IMR-90 (cell line): ENCODE measurements around the gene AKR7A2. TPM values are rescaled to one million over a fixed set of nuclear protein-coding genes. Genes with fewer than 3 reads are reported as not detected.

Experiments
- ATAC-seq: fragments of 200-7000 bp; cut with Tn5 transposase; 2 replicates; pipeline ENCODE4 v1.9.1; 2020; ENCODE audit warnings: low read depth, mild to moderate bottlenecking, moderate library complexity
- BruUV-seq: library from RNA; stranded (reverse); fragments of 400-500 nt; replicated peaks from 2 replicates; lab custom pipeline; 2021; lab: Mats Ljungman, UMichigan
- CTCF ChIA-PET: fragments of 300-600 bp; formaldehyde crosslinking; extraction: SDS; loops from one replicate; lab custom pipeline; 2021; ENCODE audit warnings: antibody characterized with exemption; lab: Yijun Ruan, JAX
- POLR2A ChIA-PET: fragments of 300-600 bp; sonication (Branson Sonifier 250); formaldehyde crosslinking; loops from one replicate; lab custom pipeline; 2022; ENCODE audit warnings: antibody characterized with exemption; ENCODE audit not compliant: unreplicated experiment; lab: Charles Lee
- DNase-seq: peaks from one replicate; pipeline ENCODE4 v3.0.0; 2013
- H2AFZ ChIP-seq: replicated peaks from 2 replicates; pipeline ENCODE3; 2013; ENCODE audit warnings: low read length, mild to moderate bottlenecking; ENCODE audit not compliant: poor library complexity
- H2AK5ac ChIP-seq: 2 replicates; pipeline ENCODE4 v1.6.1; 2013; ENCODE audit warnings: low read depth, low read length, inconsistent platforms
- H2AK9ac ChIP-seq: replicated peaks from 2 replicates; pipeline ENCODE3; 2013; ENCODE audit warnings: mild to moderate bottlenecking, low read depth, low read length, moderate library complexity; ENCODE audit not compliant: poor library complexity
- H2BK120ac ChIP-seq: 2 replicates; pipeline ENCODE4 v1.6.1; 2013; ENCODE audit warnings: low read depth, low read length, inconsistent platforms
- H2BK15ac ChIP-seq: 3 replicates; pipeline ENCODE4 v1.6.1; 2013; ENCODE audit warnings: low read depth, low read length, inconsistent platforms
- H2BK20ac ChIP-seq: 2 replicates; pipeline ENCODE4 v1.6.1; 2013; ENCODE audit warnings: low read depth, mild to moderate bottlenecking, inconsistent platforms, low read length, moderate library complexity
- H2BK5ac ChIP-seq: 2 replicates; pipeline ENCODE4 v1.6.1; 2013; ENCODE audit warnings: mild to moderate bottlenecking, low read depth, low read length, inconsistent platforms; ENCODE audit not compliant: poor library complexity, severe bottlenecking
- H3K14ac ChIP-seq: replicated peaks from 2 replicates; pipeline ENCODE4 v1.6.1; 2013; ENCODE audit warnings: low read depth, low read length, inconsistent platforms
- H3K18ac ChIP-seq: 2 replicates; pipeline ENCODE4 v1.6.1; 2013; ENCODE audit warnings: low read depth, low read length, control low read depth
- H3K23ac ChIP-seq: 2 replicates; pipeline ENCODE4 v1.6.1; 2013; ENCODE audit warnings: low read depth, low read length, inconsistent platforms
- H3K27ac ChIP-seq: 2 replicates; pipeline ENCODE4 v1.5.1; 2013; ENCODE audit warnings: mild to moderate bottlenecking, control low read depth, low read length; ENCODE audit not compliant: insufficient read depth
- H3K27me3 ChIP-seq: 2 replicates; pipeline ENCODE4 v1.6.1; 2013; ENCODE audit warnings: low read length; ENCODE audit not compliant: control insufficient read depth, insufficient read depth
- H3K36me3 ChIP-seq: 2 replicates; pipeline ENCODE4 v1.6.1; 2013; ENCODE audit warnings: low read length, mixed read lengths; ENCODE audit not compliant: control insufficient read depth, insufficient read depth
- H3K4ac ChIP-seq: 2 replicates; pipeline ENCODE4 v1.6.1; 2013; ENCODE audit warnings: low read depth, low read length, inconsistent platforms
- H3K4me1 ChIP-seq: 2 replicates; pipeline ENCODE4 v1.6.1; 2013; ENCODE audit warnings: low read length, mixed read lengths; ENCODE audit not compliant: control insufficient read depth, insufficient read depth
- H3K4me2 ChIP-seq: 2 replicates; pipeline ENCODE4 v1.6.1; 2013; ENCODE audit warnings: low read depth, mild to moderate bottlenecking, control low read depth, low read length, moderate library complexity
- H3K4me3 ChIP-seq: 2 replicates; pipeline ENCODE4 v1.5.1; 2013; ENCODE audit warnings: low read depth, mild to moderate bottlenecking, control low read depth, low read length, moderate library complexity; ENCODE audit not compliant: insufficient read depth
- H3K56ac ChIP-seq: 2 replicates; pipeline ENCODE4 v1.6.1; 2013; ENCODE audit warnings: low read length, inconsistent platforms; ENCODE audit not compliant: insufficient read depth; ENCODE audit errors: extremely low read depth
- H3K79me1 ChIP-seq, 2 experiments: 2 replicates each; pipeline ENCODE4 v1.6.1; 2013; ENCODE audit warnings: low read length in 2 of 2, inconsistent platforms in 1 of 2, low read depth in 1 of 2
- H3K9ac ChIP-seq: 2 replicates; pipeline ENCODE4 v1.6.1; 2013; ENCODE audit warnings: low read depth, low read length, control low read depth
- H3K9me1 ChIP-seq: 2 replicates; pipeline ENCODE4 v1.6.1; 2013; ENCODE audit warnings: low read length, inconsistent platforms; ENCODE audit not compliant: insufficient read depth
- H3K9me3 ChIP-seq: 2 replicates; pipeline ENCODE4 v1.6.1; 2013; ENCODE audit warnings: low read length; ENCODE audit not compliant: control insufficient read depth, insufficient read depth
- H4K20me1 ChIP-seq: 2 replicates; pipeline ENCODE4 v1.6.1; 2013; ENCODE audit warnings: low read length, inconsistent platforms; ENCODE audit not compliant: insufficient read depth
- H4K5ac ChIP-seq: 2 replicates; pipeline ENCODE4 v1.6.1; 2013; ENCODE audit warnings: mild to moderate bottlenecking, low read depth, low read length, control low read depth
- H4K8ac ChIP-seq, 2 experiments: 2 replicates each; pipeline ENCODE4 v1.6.1; 2013; ENCODE audit warnings: low read depth in 2 of 2, low read length in 2 of 2, control low read depth in 1 of 2, inconsistent platforms in 1 of 2
- H4K91ac ChIP-seq: 2 replicates; pipeline ENCODE4 v1.6.1; 2013; ENCODE audit warnings: low read depth, low read length, inconsistent platforms; ENCODE audit not compliant: insufficient read depth
- CEBPB ChIP-seq: IDR thresholded peaks from 2 replicates; pipeline ENCODE4 v1.6.1; 2012; ENCODE audit warnings: low read depth, low read length, improper control_type of control experiment
- CHD1 ChIP-seq: IDR thresholded peaks from 2 replicates; pipeline ENCODE4 v1.6.1; 2012; ENCODE audit warnings: low read depth, low read length, improper control_type of control experiment
- CTCF ChIP-seq: conservative IDR thresholded peaks from 2 replicates; pipeline ENCODE4 v1.5.1; 2012; ENCODE audit warnings: mild to moderate bottlenecking, low read depth, low read length, improper control_type of control experiment
- ELK1 ChIP-seq: fragments of 150-350 bp; IDR thresholded peaks from 2 replicates; pipeline ENCODE4 v1.6.1; 2016; ENCODE audit warnings: low read depth, mild to moderate bottlenecking, low read length, moderate library complexity, borderline replicate concordance
- FOS ChIP-seq: fragments of 150-350 bp; IDR thresholded peaks from 2 replicates; pipeline ENCODE4 v1.6.1; 2016; ENCODE audit warnings: low read depth, low read length
- MAZ ChIP-seq: IDR thresholded peaks from 2 replicates; pipeline ENCODE4 v1.6.1; 2012; ENCODE audit warnings: low read depth, mild to moderate bottlenecking, low read length, improper control_type of control experiment, moderate library complexity, borderline replicate concordance
- MXI1 ChIP-seq: IDR thresholded peaks from 2 replicates; pipeline ENCODE4 v1.6.1; 2012; ENCODE audit warnings: low read depth, mild to moderate bottlenecking, low read length, moderate library complexity, borderline replicate concordance
- NFE2L2 ChIP-seq: fragments of 150-350 bp; IDR thresholded peaks from 2 replicates; pipeline ENCODE4 v1.6.1; 2016; ENCODE audit warnings: low read depth, mild to moderate bottlenecking, low read length
- POLR2A ChIP-seq: IDR thresholded peaks from 2 replicates; pipeline ENCODE4 v1.6.1; 2012; ENCODE audit warnings: mild to moderate bottlenecking, low read depth, low read length
- RAD21 ChIP-seq: IDR thresholded peaks from 2 replicates; pipeline ENCODE4 v1.6.1; 2012; ENCODE audit warnings: low read length, improper control_type of control experiment
- RCOR1 ChIP-seq: IDR thresholded peaks from 2 replicates; pipeline ENCODE4 v1.6.1; 2012; ENCODE audit warnings: mild to moderate bottlenecking, low read length, improper control_type of control experiment; ENCODE audit not compliant: insufficient replicate concordance
- RFX5 ChIP-seq: IDR thresholded peaks from 2 replicates; pipeline ENCODE4 v1.8.0; 2012; ENCODE audit warnings: low read depth, mild to moderate bottlenecking, low read length, moderate library complexity
- SMC3 ChIP-seq: fragments of 150-350 bp; IDR thresholded peaks from 2 replicates; pipeline ENCODE4 v1.6.1; 2016; ENCODE audit warnings: low read depth, mild to moderate bottlenecking, antibody characterized with exemption, low read length, moderate library complexity
- USF2 ChIP-seq: fragments of 150-350 bp; IDR thresholded peaks from 2 replicates; pipeline ENCODE4 v1.6.1; 2017; ENCODE audit warnings: mild to moderate bottlenecking, antibody characterized with exemption, low read length, low read depth
- WGBS, 2 experiments: methylation state at CpG; one replicate each; pipeline versions ENCODE4 v1.1.5 to v1.1.7; 2013; ENCODE audit warnings: missing lambda C conversion rate in 2 of 2; ENCODE audit not compliant: insufficient read length in 1 of 2; ENCODE audit errors: extremely low coverage in 2 of 2; 5-methylcytosine and 5-hydroxymethylcytosine counted together
- dilution Hi-C: fragments of 300-500 bp; cut with HindIII; formaldehyde crosslinking; loops from one replicate; pipeline ENCODE4 v1.14.3; 2018; ENCODE audit warnings: low sequenced_read_pairs; ENCODE audit not compliant: unreplicated experiment
- in situ Hi-C: fragments of 300-500 bp; cut with MboI; formaldehyde crosslinking; loops from 3 replicates; pipeline ENCODE4 v1.14.3; 2019; ENCODE audit warnings: low sequenced_read_pairs, inconsistent platforms, mixed read lengths
- intact Hi-C: fragments of 100-400 bp; cut with micrococcal nuclease; formaldehyde crosslinking; loops from 2 replicates; pipeline ENCODE4 v1.10.0; 2022
- polyA plus RNA-seq, 3 experiments: library from polyadenylated mRNA; depleted of rRNA; stranded (reverse); fragments of >200 nt; gene quantifications; 2 replicates each; pipeline ENCODE4 v1.2.3, GENCODE V29; 2012; ENCODE audit warnings: low replicate concordance in 1 of 3
- total RNA-seq: library from RNA; depleted of rRNA; stranded (reverse); fragments of >200 nt; gene quantifications from 2 replicates; pipeline ENCODE4 v1.2.3, GENCODE V29; 2012

Gene AKR7A2
- total and polyA plus RNA-seq, 2 of the 4 experiments (the other 2 are of a cell fraction), result 55.8 to 60.2 TPM

- no TSS peak for BruUV-seq
- H2BK15ac ChIP-seq, result peak overlapping the region; percentile 37; the same call in 1 of the 3 replicates
- H2AK9ac ChIP-seq, result peak overlapping the region; percentile 99
- H3K27ac ChIP-seq, result peak overlapping the region; percentile 52
- H3K9me1 ChIP-seq, result peaks cover 41% of the 10 kb centered on the region
- intact Hi-C loops (loop anchor here (5.0 kb wide), 1 partner anchor 61 kb away; the partner anchor contains the start of genes EMC1 and MRTO4), in situ Hi-C loops (no loop called here), dilution Hi-C loops (no loop called here)
- H4K91ac ChIP-seq, result peak overlapping the region; percentile 50; the same call in 1 of the 2 replicates
- H3K4me1 ChIP-seq, result peaks cover 27% of the 10 kb centered on the region
- peak overlapping the region; percentile 96 for H2AFZ ChIP-seq
- DNase-seq (no peak), ATAC-seq (no peak)
- peaks cover 30% of the 10 kb centered on the region for H4K20me1 ChIP-seq
- H3K27me3 ChIP-seq, result no peaks in the 10 kb centered on the region
- peak overlapping the region; percentile 18; the same call in 1 of the 2 replicates for H2BK120ac ChIP-seq
- H3K56ac ChIP-seq, result peak overlapping the region; percentile 46
- peak overlapping the region; percentile 87 for H3K14ac ChIP-seq
- H3K18ac ChIP-seq, result peak overlapping the region; percentile 13; the same call in 1 of the 2 replicates
- peak overlapping the region; percentile 75 for H3K4ac ChIP-seq
- CTCF ChIA-PET, result no interaction called here
- peak overlapping the region; percentile 81 for H3K4me3 ChIP-seq
- peak overlapping the region; percentile 65 for H4K5ac ChIP-seq
- H3K9me3 ChIP-seq, result no peaks in the 10 kb centered on the region
- peak overlapping the region; percentile 1 to 80; a peak in 3 of 4 replicates for H4K8ac ChIP-seq
- peak overlapping the region; percentile 78 for H3K9ac ChIP-seq
- POLR2A ChIA-PET, result no interaction called here
- H2BK5ac ChIP-seq, result peak overlapping the region; percentile 30
- WGBS, 2 experiments, result 68 to 91% methylated on average over 1 to 3 of the region's 20 CpGs
- peak overlapping the region; percentile 83 for H2AK5ac ChIP-seq
- peak overlapping the region; percentile 85 for H3K4me2 ChIP-seq
- no peak overlapping the region for H2BK20ac ChIP-seq
- H3K79me1 ChIP-seq, result peaks cover 32 to 89% of the 10 kb centered on the region in 2 experiments
- H3K36me3 ChIP-seq, result peaks cover 10% of the 10 kb centered on the region
- peak overlapping the region; percentile 84; the same call in 1 of the 2 replicates for H3K23ac ChIP-seq
- TF ChIP-seq ELK1, result no peak
- no peak for TF ChIP-seq NFE2L2
- TF ChIP-seq RAD21, result no peak
- no peak for TF ChIP-seq CHD1
- no peak for TF ChIP-seq SMC3
- no peak for TF ChIP-seq MXI1
- TF ChIP-seq RCOR1, result no peak
- TF ChIP-seq RFX5, result no peak
- no peak for TF ChIP-seq USF2
- no peak for TF ChIP-seq MAZ
- TF ChIP-seq POLR2A, result no peak
- no peak for TF ChIP-seq FOS
- no peak for TF ChIP-seq CTCF
- no peak for TF ChIP-seq CEBPB
These were observed 1.1 kb upstream of the AKR7A2 start for GRCh38 chr1:19312782-19313635.
